Measurements from ENCODE around the gene DNM3. TPM values are rescaled to one million over a fixed set of nuclear protein-coding genes. Genes with fewer than 3 reads are reported as not detected.

The DNM3 gene
- total RNA-seq, 1 experiment from 2014 or later: 2.7 TPM

DNA sequence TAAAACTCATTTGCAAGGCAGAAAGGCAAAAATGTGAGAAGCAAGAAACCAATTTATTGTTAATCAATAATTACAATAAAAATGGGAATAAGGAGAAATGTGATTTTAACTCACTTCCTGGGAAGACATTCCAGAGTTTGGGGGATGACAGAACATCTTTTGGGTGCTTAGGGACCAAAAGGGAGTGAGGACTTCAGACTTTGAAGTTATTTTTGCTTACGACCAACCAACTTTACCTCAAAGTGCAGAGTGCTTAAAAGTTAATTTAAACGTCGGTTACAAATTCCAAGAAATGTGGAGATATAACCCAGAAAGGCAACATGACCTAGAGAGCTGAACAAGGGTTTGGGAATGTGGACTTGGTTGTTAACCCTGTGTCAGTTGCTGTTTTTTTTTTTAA, 344.7 kb downstream of the DNM3 start:
- no peak overlapping the region for H3K9ac ChIP-seq (ENCODE audit: extremely low read depth, insufficient read length, low read length)
- no peak overlapping the region for H3K14ac ChIP-seq (ENCODE audit: insufficient read depth, low read length)
- WGBS (ENCODE audit: extremely low coverage, insufficient read length, low lambda C conversion rate): no CpG with 5 or more reads among the region's 3 CpGs
- Mint-ChIP-seq H3K4me3 (no peak overlapping the region), H3K4me1 (peaks cover 12 to 15% of the 10 kb centered on the region in 2 experiments), H3K9me3 (no peaks in the 10 kb centered on the region), H3K36me3 (ENCODE audit: insufficient read depth in 1 of 3, low read depth in 3 of 3) (peaks cover 0 to 2% (median 0%) of the 10 kb centered on the region in 3 experiments; a peak in 3 of 7 replicates), H3K27me3 (ENCODE audit: low read depth) (no peaks in the 10 kb centered on the region), H3K27ac (peak overlapping the region in 1 of 3 experiments; percentile 31; a peak in 1 of 7 replicates)
- peaks cover 4% of the 10 kb centered on the region; the same call in 1 of the 2 replicates for H3K4me1 ChIP-seq (ENCODE audit: insufficient read depth, low read length)
- H3K23me2 ChIP-seq (ENCODE audit: insufficient read length, low read depth, low read length, poor library complexity, severe bottlenecking): no peaks in the 10 kb centered on the region
- no peak overlapping the region for H4K8ac ChIP-seq (replicated peaks; ENCODE audit: insufficient read length, low read depth, low read length)
- H2AK5ac ChIP-seq (ENCODE audit: insufficient read length, low read length): no peak overlapping the region
- H4K91ac ChIP-seq (ENCODE audit: insufficient read length, low read depth, low read length): no peak overlapping the region
- H2BK12ac ChIP-seq (ENCODE audit: insufficient read length, low read depth, low read length): no peak overlapping the region
- no peak for DNase-seq
- H4K5ac ChIP-seq (ENCODE audit: insufficient read length, low read depth, low read length): no peak overlapping the region
- H3K27ac ChIP-seq (ENCODE audit: insufficient read length, low read depth, low read length): peak overlapping the region; percentile 39
- H4K20me1 ChIP-seq (ENCODE audit: control insufficient read depth, insufficient read depth, insufficient read length): no peaks in the 10 kb centered on the region
- no peaks in the 10 kb centered on the region for H3K27me3 ChIP-seq (ENCODE audit: insufficient read depth, low read length)
- H3K79me2 ChIP-seq (ENCODE audit: insufficient read depth, low read length): no peaks in the 10 kb centered on the region
- no peak overlapping the region for H3T11ph ChIP-seq (ENCODE audit: low read length)
- no peak overlapping the region for H2BK120ac ChIP-seq (ENCODE audit: low read depth, low read length, poor library complexity, severe bottlenecking)
- no peak overlapping the region for H2BK15ac ChIP-seq (ENCODE audit: low read depth, low read length)
- no peak overlapping the region for H2BK20ac ChIP-seq (ENCODE audit: low read depth, low read length, poor library complexity, severe bottlenecking)
- no peak overlapping the region for H3K56ac ChIP-seq (ENCODE audit: insufficient read length, low read depth, low read length)
- H2AFZ ChIP-seq (ENCODE audit: low read length): no peak overlapping the region
- H3K23ac ChIP-seq (ENCODE audit: insufficient read length, low read depth, low read length): no peak overlapping the region
- H3K79me1 ChIP-seq (ENCODE audit: insufficient read depth, low read depth, low read length, poor library complexity, severe bottlenecking): no peaks in the 10 kb centered on the region
- H3K4me2 ChIP-seq (ENCODE audit: insufficient read depth, insufficient read length, low read length): no peak overlapping the region
- no peak overlapping the region for H3K4ac ChIP-seq (ENCODE audit: low read depth, low read length)
- no peak overlapping the region for H3K18ac ChIP-seq (ENCODE audit: insufficient read length, low read depth, low read length)
- H3K9me3 ChIP-seq (ENCODE audit: control insufficient read depth, low read depth, low read length): no peaks in the 10 kb centered on the region
- no peak for TF ChIP-seq CTCF (conservative IDR thresholded peaks at IDR 0.05)
- no peak overlapping the region for H2BK5ac ChIP-seq (ENCODE audit: insufficient read length, low read length)
